ENCODE measurements around the gene FRRS1L.

Gene FRRS1L

DNA sequence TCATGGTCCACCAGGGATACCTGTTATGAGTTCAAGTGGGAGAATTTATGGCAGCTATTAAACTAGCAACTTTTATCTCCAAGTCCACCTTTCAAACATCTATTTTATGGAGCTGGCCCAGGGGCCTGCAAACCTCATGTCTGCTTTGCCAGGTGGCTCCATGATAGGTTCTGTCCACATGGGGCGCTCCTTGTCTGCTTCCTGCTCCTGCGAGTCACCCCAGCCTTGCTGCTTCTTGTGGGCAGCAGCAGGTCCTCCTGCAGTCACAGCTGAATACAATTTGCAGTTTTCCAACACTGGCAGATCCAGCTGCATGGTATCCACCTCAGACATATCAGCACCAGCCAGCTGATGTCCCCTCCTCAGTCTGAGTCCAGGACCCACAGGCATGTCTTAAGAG is 39.6 kb upstream of the FRRS1L start:
- ATAC-seq (ENCODE audit: low read depth) (no peak), DNase-seq (ENCODE audit: low spot score) (no peak)
- TF ChIP-seq CTCF (IDR thresholded peaks at IDR 0.05; ENCODE audit: poor library complexity, severe bottlenecking), result no peak
- no peaks in the 10 kb centered on the region for H3K36me3 ChIP-seq (ENCODE audit: low read depth)
- no peaks in the 10 kb centered on the region for H3K27me3 ChIP-seq (ENCODE audit: insufficient read depth, poor library complexity, severe bottlenecking)
- H3K4me3 ChIP-seq (ENCODE audit: severe bottlenecking), result no peak overlapping the region
- no peaks in the 10 kb centered on the region for H3K9me3 ChIP-seq (ENCODE audit: severe bottlenecking)
- no peak overlapping the region for H3K27ac ChIP-seq (ENCODE audit: poor library complexity, severe bottlenecking)
- H3K4me1 ChIP-seq (ENCODE audit: insufficient read depth, poor library complexity, severe bottlenecking), result no peaks in the 10 kb centered on the region

- no peak overlapping the region for H3K4me3 ChIP-seq (ENCODE audit: severe bottlenecking)
- no peak for ATAC-seq (ENCODE audit: low read depth)
- H3K27ac ChIP-seq (ENCODE audit: poor library complexity, severe bottlenecking), result no peak overlapping the region
- no peaks in the 10 kb centered on the region for H3K27me3 ChIP-seq (ENCODE audit: insufficient read depth, poor library complexity, severe bottlenecking)
- no peak for DNase-seq (ENCODE audit: low spot score)
- H3K36me3 ChIP-seq (ENCODE audit: low read depth), result no peaks in the 10 kb centered on the region
- TF ChIP-seq CTCF (IDR thresholded peaks at IDR 0.05; ENCODE audit: poor library complexity, severe bottlenecking), result no peak
- no peaks in the 10 kb centered on the region for H3K4me1 ChIP-seq (ENCODE audit: insufficient read depth, poor library complexity, severe bottlenecking)
- H3K9me3 ChIP-seq (ENCODE audit: severe bottlenecking), result no peaks in the 10 kb centered on the region
Measured at GRCh38 chr9:109205526-109205925, 38.5 kb upstream of the FRRS1L start.

- H3K9me3 ChIP-seq (ENCODE audit: severe bottlenecking), result no peaks in the 10 kb centered on the region
- TF ChIP-seq CTCF (IDR thresholded peaks at IDR 0.05; ENCODE audit: poor library complexity, severe bottlenecking), result no peak
- no peak overlapping the region for H3K27ac ChIP-seq (ENCODE audit: poor library complexity, severe bottlenecking)
- DNase-seq (ENCODE audit: low spot score), result no peak
- H3K4me3 ChIP-seq (ENCODE audit: severe bottlenecking), result no peak overlapping the region
- no peak for ATAC-seq (ENCODE audit: low read depth)
- no peaks in the 10 kb centered on the region for H3K36me3 ChIP-seq (ENCODE audit: low read depth)
- H3K27me3 ChIP-seq (ENCODE audit: insufficient read depth, poor library complexity, severe bottlenecking), result no peaks in the 10 kb centered on the region
- no peaks in the 10 kb centered on the region for H3K4me1 ChIP-seq (ENCODE audit: insufficient read depth, poor library complexity, severe bottlenecking)
Measured at GRCh38 chr9:109203761-109204360, 36.8 kb upstream of the FRRS1L start.

DNA sequence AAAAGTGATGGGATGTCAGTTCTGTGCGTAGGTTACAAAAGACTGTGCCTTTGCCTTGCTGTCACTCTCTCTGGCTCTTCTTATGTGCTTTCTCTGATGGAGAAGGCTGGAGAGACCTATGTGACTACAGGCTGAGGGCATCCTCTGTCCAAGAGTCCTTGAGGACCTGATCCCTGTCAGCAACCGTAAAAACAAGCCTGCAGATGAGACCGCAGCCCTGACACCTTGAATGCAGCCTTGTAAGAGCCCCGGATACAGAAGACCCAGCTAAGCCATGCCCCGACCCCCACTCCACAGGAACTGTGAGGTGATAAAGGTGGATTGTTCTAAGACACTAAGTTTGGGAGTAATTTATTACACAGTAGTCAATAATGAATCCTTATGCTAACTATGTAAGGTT is 32.6 kb upstream of the FRRS1L start:
- no peak overlapping the region for H3K27ac ChIP-seq (ENCODE audit: poor library complexity, severe bottlenecking)
- TF ChIP-seq CTCF (IDR thresholded peaks at IDR 0.05; ENCODE audit: poor library complexity, severe bottlenecking), result no peak
- DNase-seq (ENCODE audit: low spot score) (no peak), ATAC-seq (ENCODE audit: low read depth) (no peak)
- no peak overlapping the region for H3K4me3 ChIP-seq (ENCODE audit: severe bottlenecking)
- H3K9me3 ChIP-seq (ENCODE audit: severe bottlenecking), result peaks cover 2% of the 10 kb centered on the region
- H3K4me1 ChIP-seq (ENCODE audit: insufficient read depth, poor library complexity, severe bottlenecking), result no peaks in the 10 kb centered on the region
- H3K27me3 ChIP-seq (ENCODE audit: insufficient read depth, poor library complexity, severe bottlenecking), result no peaks in the 10 kb centered on the region
- no peaks in the 10 kb centered on the region for H3K36me3 ChIP-seq (ENCODE audit: low read depth)

GRCh38 chr9:109198736-109199382 is 31.8 kb upstream of the FRRS1L start:
- Histone ChIP-seq H3K36me3 (ENCODE audit: low read depth) (no peaks in the 10 kb centered on the region), H3K4me3 (ENCODE audit: severe bottlenecking) (no peak overlapping the region), H3K9me3 (ENCODE audit: severe bottlenecking) (peaks cover 2% of the 10 kb centered on the region), H3K27me3 (ENCODE audit: insufficient read depth, poor library complexity, severe bottlenecking) (no peaks in the 10 kb centered on the region), H3K27ac (ENCODE audit: poor library complexity, severe bottlenecking) (no peak overlapping the region), H3K4me1 (ENCODE audit: insufficient read depth, poor library complexity, severe bottlenecking) (no peaks in the 10 kb centered on the region)
- DNase-seq (ENCODE audit: low spot score) (no peak), ATAC-seq (ENCODE audit: low read depth) (no peak)
- TF ChIP-seq CTCF (IDR thresholded peaks at IDR 0.05; ENCODE audit: poor library complexity, severe bottlenecking), result no peak

Measured in RWPE2 (cell line).